ENCODE measurements around the gene TEAD1. TPM values are rescaled to one million over a fixed set of nuclear protein-coding genes. Genes with fewer than 3 reads are reported as not detected.

The TEAD1 gene
- total and polyA plus RNA-seq, 10 of the 15 experiments (the other 5 are each of a cell fraction or from before 2014, with no cell fraction given): 0.01 to 0.59 (median 0.04) TPM; not detected in 6

GRCh38 chr11:12922980-12923507 lies 248.8 kb downstream of the TEAD1 start:
- H3K9ac ChIP-seq (ENCODE audit: control insufficient read depth, insufficient read depth, low read length): no peak overlapping the region
- ChIA-PET CTCF (interaction anchor here (1.0 kb wide), 1 partner anchor 8 kb away, joined by 4 read pairs; no protein-coding TSS in a partner anchor), POLR2A (no interaction called here), RAD21 (ENCODE audit: unreplicated experiment) (no interaction called here), SMC1A (ENCODE audit: uncharacterized antibody, unreplicated experiment) (no interaction called here)
- no peaks in the 10 kb centered on the region for H3K4me1 ChIP-seq (ENCODE audit: control insufficient read depth, insufficient read depth, low read length)
- DNase-seq (ENCODE audit: low read depth, low spot score) (no peak), FAIRE-seq (no peak), ATAC-seq (no peak)
- BruUV-seq (replicated peaks): no TSS peak
- in situ Hi-C loops (cut with MboI): no loop called here
- no peak overlapping the region for H3K4me3 ChIP-seq
- no peaks in the 10 kb centered on the region for H3K79me2 ChIP-seq (ENCODE audit: control insufficient read depth, insufficient read depth, low read length)
- 50% methylated on average over 12 of the region's 12 CpGs for WGBS (ENCODE audit: insufficient coverage, insufficient replicate concordance, low lambda C conversion rate, missing lambda C conversion rate)
- no peak for TF ChIP-seq YBX1 (IDR thresholded peaks at IDR 0.05)
- no peak for TF ChIP-seq ATF7 (IDR thresholded peaks at IDR 0.05; ENCODE audit: low read depth)
- no peak overlapping the region for H3K4me2 ChIP-seq (ENCODE audit: control insufficient read depth, insufficient read depth)
- no peaks in the 10 kb centered on the region for H3K9me3 ChIP-seq (replicated peaks; ENCODE audit: control insufficient read depth, insufficient read depth, low read length)
- no peaks in the 10 kb centered on the region for H3K27me3 ChIP-seq (replicated peaks in 1 of 2; ENCODE audit: control insufficient read depth in 2 of 2, insufficient read depth in 2 of 2, low read length in 1 of 2)
- H4K20me1 ChIP-seq (ENCODE audit: control insufficient read depth, insufficient read depth): no peaks in the 10 kb centered on the region
- intact Hi-C loops (cut with micrococcal nuclease; ENCODE audit: unreplicated experiment): no loop called here
- H3K27ac ChIP-seq (ENCODE audit: control insufficient read depth, insufficient read depth): no peak overlapping the region
- H3K36me3 ChIP-seq (ENCODE audit: control insufficient read depth in 2 of 2, insufficient read depth in 2 of 2, low read length in 1 of 2): no peaks in the 10 kb centered on the region
- H2AFZ ChIP-seq (ENCODE audit: control insufficient read depth, low read depth, low read length): no peak overlapping the region

DNA sequence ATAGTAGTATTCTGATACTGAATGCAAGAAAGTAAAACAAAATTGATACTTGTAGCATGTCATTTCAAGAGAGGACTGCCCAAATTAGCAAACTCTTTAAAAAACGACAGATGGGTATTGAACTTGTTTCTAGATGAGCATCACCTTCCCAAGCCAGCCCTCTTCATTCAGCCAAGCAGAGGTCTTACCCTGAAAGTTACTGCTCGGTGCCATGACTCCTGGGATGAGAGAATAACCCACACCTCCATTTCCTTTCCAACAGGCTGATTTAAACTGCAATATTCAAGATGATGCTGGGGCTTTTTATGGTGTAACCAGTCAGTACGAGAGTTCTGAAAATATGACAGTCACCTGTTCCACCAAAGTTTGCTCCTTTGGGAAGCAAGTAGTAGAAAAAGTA lies 250.4 kb downstream of the TEAD1 start:
- no peak overlapping the region for H3K4me3 ChIP-seq
- RAD21 ChIA-PET (ENCODE audit: unreplicated experiment): no interaction called here
- H3K27ac ChIP-seq (ENCODE audit: control insufficient read depth, insufficient read depth): no peak overlapping the region
- H3K79me2 ChIP-seq (ENCODE audit: control insufficient read depth, insufficient read depth, low read length): no peaks in the 10 kb centered on the region
- 0% methylated on average over 3 of the region's 3 CpGs for WGBS (ENCODE audit: insufficient coverage, insufficient replicate concordance, low lambda C conversion rate, missing lambda C conversion rate)
- in situ Hi-C loops (cut with MboI) (no loop called here), intact Hi-C loops (cut with micrococcal nuclease; ENCODE audit: unreplicated experiment) (no loop called here)
- CTCF ChIA-PET: no interaction called here
- no peaks in the 10 kb centered on the region for H3K27me3 ChIP-seq (replicated peaks in 1 of 2; ENCODE audit: control insufficient read depth in 2 of 2, insufficient read depth in 2 of 2, low read length in 1 of 2)
- H3K36me3 ChIP-seq (ENCODE audit: control insufficient read depth in 2 of 2, insufficient read depth in 2 of 2, low read length in 1 of 2): no peaks in the 10 kb centered on the region
- no peak overlapping the region for H2AFZ ChIP-seq (ENCODE audit: control insufficient read depth, low read depth, low read length)
- no peak for DNase-seq (ENCODE audit: low read depth, low spot score)
- TF ChIP-seq KAT2A (conservative IDR thresholded peaks at IDR 0.05; ENCODE audit: control insufficient read depth, low read depth, low read length) (no peak), TBL1XR1 (IDR thresholded peaks at IDR 0.05; ENCODE audit: low read depth, low read length) (no peak), ETV6 (conservative IDR thresholded peaks at IDR 0.05 in 1 of 2, IDR thresholded peaks at IDR 0.05 in 1 of 2; ENCODE audit: borderline replicate concordance in 1 of 2, low read depth in 1 of 2) (no peak), CHD2 (IDR thresholded peaks at IDR 0.05; ENCODE audit: borderline replicate concordance, low read depth, low read length) (no peak), CREM (IDR thresholded peaks at IDR 0.05; ENCODE audit: low read depth) (no peak), ZNF687 (IDR thresholded peaks at IDR 0.05) (no peak), ELK1 (IDR thresholded peaks at IDR 0.05; ENCODE audit: low read depth, low read length) (no peak), KDM1A (IDR thresholded peaks at IDR 0.05; ENCODE audit: borderline replicate concordance) (no peak), TCF3 (IDR thresholded peaks at IDR 0.05; ENCODE audit: borderline replicate concordance, insufficient read depth, low read depth, low read length) (no peak)
- no peak overlapping the region for H3K4me2 ChIP-seq (ENCODE audit: control insufficient read depth, insufficient read depth)
- no TSS peak for BruUV-seq (replicated peaks)
- FAIRE-seq: no peak
- no peaks in the 10 kb centered on the region for H3K4me1 ChIP-seq (ENCODE audit: control insufficient read depth, insufficient read depth, low read length)
- no peak for ATAC-seq
- no peak overlapping the region for H3K9ac ChIP-seq (ENCODE audit: control insufficient read depth, insufficient read depth, low read length)
- no peaks in the 10 kb centered on the region for H4K20me1 ChIP-seq (ENCODE audit: control insufficient read depth, insufficient read depth)
- POLR2A ChIA-PET: no interaction called here
- no peaks in the 10 kb centered on the region for H3K9me3 ChIP-seq (replicated peaks; ENCODE audit: control insufficient read depth, insufficient read depth, low read length)
- SMC1A ChIA-PET (ENCODE audit: uncharacterized antibody, unreplicated experiment): no interaction called here
